Measurements from ENCODE around the gene PRR3.

DNA sequence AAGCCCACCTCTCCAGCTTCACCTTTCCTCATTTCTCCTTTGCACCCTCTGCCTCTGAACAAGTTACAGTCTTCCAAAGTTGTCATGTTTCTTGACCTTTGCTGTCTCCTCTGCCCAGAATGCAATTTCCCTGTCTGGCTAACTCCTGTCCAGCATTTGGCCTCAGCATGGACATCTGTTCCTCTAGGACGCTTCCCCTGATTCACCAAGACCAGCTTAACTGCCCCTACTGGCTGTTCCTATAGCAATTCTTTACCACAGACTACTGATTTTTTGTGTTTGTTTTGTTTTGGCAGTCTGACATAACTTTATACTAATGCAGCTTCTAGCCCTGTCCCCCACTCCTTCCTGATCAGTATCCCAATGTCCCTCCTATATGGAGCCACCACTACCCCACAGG is 14.2 kb upstream of the PRR3 start:
- TF ChIP-seq, protein P1, sequence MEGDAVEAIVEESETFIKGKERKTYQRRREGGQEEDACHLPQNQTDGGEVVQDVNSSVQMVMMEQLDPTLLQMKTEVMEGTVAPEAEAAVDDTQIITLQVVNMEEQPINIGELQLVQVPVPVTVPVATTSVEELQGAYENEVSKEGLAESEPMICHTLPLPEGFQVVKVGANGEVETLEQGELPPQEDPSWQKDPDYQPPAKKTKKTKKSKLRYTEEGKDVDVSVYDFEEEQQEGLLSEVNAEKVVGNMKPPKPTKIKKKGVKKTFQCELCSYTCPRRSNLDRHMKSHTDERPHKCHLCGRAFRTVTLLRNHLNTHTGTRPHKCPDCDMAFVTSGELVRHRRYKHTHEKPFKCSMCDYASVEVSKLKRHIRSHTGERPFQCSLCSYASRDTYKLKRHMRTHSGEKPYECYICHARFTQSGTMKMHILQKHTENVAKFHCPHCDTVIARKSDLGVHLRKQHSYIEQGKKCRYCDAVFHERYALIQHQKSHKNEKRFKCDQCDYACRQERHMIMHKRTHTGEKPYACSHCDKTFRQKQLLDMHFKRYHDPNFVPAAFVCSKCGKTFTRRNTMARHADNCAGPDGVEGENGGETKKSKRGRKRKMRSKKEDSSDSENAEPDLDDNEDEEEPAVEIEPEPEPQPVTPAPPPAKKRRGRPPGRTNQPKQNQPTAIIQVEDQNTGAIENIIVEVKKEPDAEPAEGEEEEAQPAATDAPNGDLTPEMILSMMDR (IDR thresholded peaks at IDR 0.05), result peak; percentile 21; the same call in 1 of the 2 replicates
- TF ChIP-seq SIN3A (IDR thresholded peaks at IDR 0.05; ENCODE audit: borderline replicate concordance, low read depth, low read length), result no peak
- TF ChIP-seq, protein P2, sequence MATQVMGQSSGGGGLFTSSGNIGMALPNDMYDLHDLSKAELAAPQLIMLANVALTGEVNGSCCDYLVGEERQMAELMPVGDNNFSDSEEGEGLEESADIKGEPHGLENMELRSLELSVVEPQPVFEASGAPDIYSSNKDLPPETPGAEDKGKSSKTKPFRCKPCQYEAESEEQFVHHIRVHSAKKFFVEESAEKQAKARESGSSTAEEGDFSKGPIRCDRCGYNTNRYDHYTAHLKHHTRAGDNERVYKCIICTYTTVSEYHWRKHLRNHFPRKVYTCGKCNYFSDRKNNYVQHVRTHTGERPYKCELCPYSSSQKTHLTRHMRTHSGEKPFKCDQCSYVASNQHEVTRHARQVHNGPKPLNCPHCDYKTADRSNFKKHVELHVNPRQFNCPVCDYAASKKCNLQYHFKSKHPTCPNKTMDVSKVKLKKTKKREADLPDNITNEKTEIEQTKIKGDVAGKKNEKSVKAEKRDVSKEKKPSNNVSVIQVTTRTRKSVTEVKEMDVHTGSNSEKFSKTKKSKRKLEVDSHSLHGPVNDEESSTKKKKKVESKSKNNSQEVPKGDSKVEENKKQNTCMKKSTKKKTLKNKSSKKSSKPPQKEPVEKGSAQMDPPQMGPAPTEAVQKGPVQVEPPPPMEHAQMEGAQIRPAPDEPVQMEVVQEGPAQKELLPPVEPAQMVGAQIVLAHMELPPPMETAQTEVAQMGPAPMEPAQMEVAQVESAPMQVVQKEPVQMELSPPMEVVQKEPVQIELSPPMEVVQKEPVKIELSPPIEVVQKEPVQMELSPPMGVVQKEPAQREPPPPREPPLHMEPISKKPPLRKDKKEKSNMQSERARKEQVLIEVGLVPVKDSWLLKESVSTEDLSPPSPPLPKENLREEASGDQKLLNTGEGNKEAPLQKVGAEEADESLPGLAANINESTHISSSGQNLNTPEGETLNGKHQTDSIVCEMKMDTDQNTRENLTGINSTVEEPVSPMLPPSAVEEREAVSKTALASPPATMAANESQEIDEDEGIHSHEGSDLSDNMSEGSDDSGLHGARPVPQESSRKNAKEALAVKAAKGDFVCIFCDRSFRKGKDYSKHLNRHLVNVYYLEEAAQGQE (IDR thresholded peaks at IDR 0.05; ENCODE audit: low read depth, low read length), result no peak
- no peak for TF ChIP-seq EZH2phosphoT487 (IDR thresholded peaks at IDR 0.05; ENCODE audit: borderline replicate concordance, low read depth)
- TF ChIP-seq RAD21 (IDR thresholded peaks at IDR 0.05; ENCODE audit: low read length), result no peak
